Tibial artery (tissue), 4 donors: ENCODE data around the gene ZNF90.
"Not testable (repeated sequence)": the region's sequence is repeated elsewhere in the genome, so short reads cannot be mapped to it uniquely, and the experiment has no call there.

Experiments
- DNase-seq, 2 donors: peaks; one replicate each; pipeline ENCODE4 v3.0.0-alpha.2; 2019
- H3K27ac ChIP-seq, 2 donors: fragments of 200-600 bp; sonication (generic) in 1 of 2; 1 replicate in 1 of 2; 2 replicates in 1 of 2; pipeline ENCODE4 v1.5.1; 2018 to 2019; ENCODE audit warnings: mild to moderate bottlenecking in 1 of 2
- H3K27me3 ChIP-seq, 2 donors: fragments of 200-600 bp; sonication (generic) in 1 of 2; one replicate each; pipeline versions ENCODE4 v1.5.1 to v1.6.0; 2016 to 2019
- H3K36me3 ChIP-seq, 3 donors: fragments of 200-600 bp; sonication (generic) in 2 of 3; one replicate each; pipeline ENCODE4 v1.5.1; 2016 to 2019; ENCODE audit warnings: mild to moderate bottlenecking in 2 of 3
- H3K4me1 ChIP-seq, 4 donors: fragments of 200-600 bp; sonication (generic) in 2 of 4; 1 replicate in 3 of 4; 2 replicates in 1 of 4; pipeline ENCODE4 v1.5.1; 2016 to 2019
- H3K4me3 ChIP-seq, 2 donors: fragments of 200-600 bp; sonication (generic) in 1 of 2; 1 replicate in 1 of 2; 2 replicates in 1 of 2; pipeline ENCODE4 v1.5.1; 2018 to 2019; ENCODE audit warnings: mild to moderate bottlenecking in 2 of 2
- H3K9me3 ChIP-seq, 3 donors: fragments of 200-600 bp; sonication (generic) in 1 of 3; one replicate each; pipeline ENCODE4 v1.5.1; 2016 to 2019
- CTCF ChIP-seq, 2 experiments: fragments of 200-600 bp in 1 of 2; fragments of 450-650 bp in 1 of 2; IDR thresholded peaks; one replicate each; pipeline ENCODE4 v1.5.1; 2017 to 2019; ENCODE audit warnings: antibody characterized with exemption in 2 of 2, mild to moderate bottlenecking in 1 of 2, moderate library complexity in 1 of 2
- intact Hi-C: fragments of 100-400 bp; cut with DNase I; formaldehyde crosslinking; loops from one replicate; pipeline ENCODE4 v1.15.0; 2023; ENCODE audit warnings: low total_unique reads

The ZNF90 gene

DNA sequence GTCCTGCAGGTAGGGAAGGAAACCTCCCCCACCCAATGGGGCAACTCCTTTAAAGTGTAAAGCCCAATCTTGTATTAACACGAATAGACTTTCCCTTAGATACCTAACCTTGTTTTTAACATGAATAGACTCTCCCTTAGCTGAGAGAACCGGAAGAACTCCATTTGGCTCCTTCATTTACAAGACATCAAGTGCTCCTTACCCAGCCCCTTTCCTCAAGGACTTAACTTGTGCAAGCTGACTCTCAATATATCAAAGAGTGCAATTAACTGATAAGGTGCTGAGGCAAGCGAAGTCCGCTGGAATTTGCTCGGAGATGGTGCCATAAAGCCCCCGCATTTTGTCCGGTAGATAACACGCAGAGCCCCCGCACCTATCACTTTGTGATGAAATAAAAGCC is 9.9 kb upstream of the ZNF90 start:
- no peak overlapping the region for H3K27ac ChIP-seq
- intact Hi-C loops, result no loop called here
- no peak for TF ChIP-seq CTCF (IDR thresholded peaks at IDR 0.05)
- no peak for DNase-seq
- no peaks in the 10 kb centered on the region for H3K36me3 ChIP-seq
- H3K4me3 ChIP-seq, result no peak overlapping the region
- no peaks in the 10 kb centered on the region for H3K9me3 ChIP-seq
- H3K27me3 ChIP-seq, result peaks cover 0 to 2% of the 10 kb centered on the region in 2 donors
- no peaks in the 10 kb centered on the region for H3K4me1 ChIP-seq

GRCh38 chr19:20068559-20068958 is 9.2 kb upstream of the ZNF90 start:
- DNase-seq, H3K4me1 ChIP-seq, H3K9me3 ChIP-seq, H3K36me3 ChIP-seq, intact Hi-C loops, H3K27me3 ChIP-seq, H3K27ac ChIP-seq, H3K4me3 ChIP-seq: not testable (repeated sequence)

GRCh38 chr19:20070691-20071090 is 7.1 kb upstream of the ZNF90 start:
- Histone ChIP-seq H3K27ac (no peak overlapping the region), H3K4me1 (no peaks in the 10 kb centered on the region), H3K4me3 (no peak overlapping the region), H3K36me3 (no peaks in the 10 kb centered on the region), H3K27me3 (peaks cover 0 to 2% of the 10 kb centered on the region in 2 donors), H3K9me3 (no peaks in the 10 kb centered on the region)
- intact Hi-C loops, result no loop called here
- DNase-seq, result no peak
- TF ChIP-seq CTCF (IDR thresholded peaks at IDR 0.05), result no peak

DNA sequence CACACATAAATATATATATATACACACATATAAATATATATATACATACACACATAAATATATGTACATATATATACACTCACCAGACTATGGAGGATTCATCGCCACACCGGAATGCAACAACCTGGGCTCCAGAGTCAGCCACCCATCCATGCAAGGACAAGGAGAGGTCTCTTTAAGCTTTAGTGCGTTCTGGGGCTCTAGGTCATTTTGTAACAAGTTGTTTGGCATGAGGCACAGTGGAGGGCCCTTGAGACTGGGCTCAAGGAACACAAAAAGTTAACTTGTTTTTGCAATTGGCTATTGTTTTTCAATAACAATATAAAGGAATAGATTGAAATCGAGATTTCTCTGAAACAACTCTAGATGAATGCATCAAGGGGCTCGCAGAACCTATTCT is 4.9 kb upstream of the ZNF90 start:
- H3K4me3 ChIP-seq, result no peak overlapping the region
- H3K27ac ChIP-seq, result no peak overlapping the region
- no peak for TF ChIP-seq CTCF (IDR thresholded peaks at IDR 0.05)
- no peaks in the 10 kb centered on the region for H3K36me3 ChIP-seq
- peaks cover 0 to 2% of the 10 kb centered on the region in 2 donors for H3K27me3 ChIP-seq
- intact Hi-C loops, result no loop called here
- H3K9me3 ChIP-seq, result no peaks in the 10 kb centered on the region
- no peak for DNase-seq
- no peaks in the 10 kb centered on the region for H3K4me1 ChIP-seq

- DNase-seq, result peak; percentile 32 to 71
- H3K27me3 ChIP-seq, result no peaks in the 10 kb centered on the region
- peak overlapping the region; percentile 32 to 38 for H3K27ac ChIP-seq
- H3K9me3 ChIP-seq, result no peaks in the 10 kb centered on the region
- intact Hi-C loops, result no loop called here
- H3K4me3 ChIP-seq, result peak overlapping the region; percentile 49 to 62
- peaks cover 0 to 17% (median 5%) of the 10 kb centered on the region in 4 donors for H3K4me1 ChIP-seq
- no peaks in the 10 kb centered on the region for H3K36me3 ChIP-seq
- TF ChIP-seq CTCF (IDR thresholded peaks at IDR 0.05), result no peak
Observed at GRCh38 chr19:20078581-20079031, 806 bp downstream of the ZNF90 start.

DNA sequence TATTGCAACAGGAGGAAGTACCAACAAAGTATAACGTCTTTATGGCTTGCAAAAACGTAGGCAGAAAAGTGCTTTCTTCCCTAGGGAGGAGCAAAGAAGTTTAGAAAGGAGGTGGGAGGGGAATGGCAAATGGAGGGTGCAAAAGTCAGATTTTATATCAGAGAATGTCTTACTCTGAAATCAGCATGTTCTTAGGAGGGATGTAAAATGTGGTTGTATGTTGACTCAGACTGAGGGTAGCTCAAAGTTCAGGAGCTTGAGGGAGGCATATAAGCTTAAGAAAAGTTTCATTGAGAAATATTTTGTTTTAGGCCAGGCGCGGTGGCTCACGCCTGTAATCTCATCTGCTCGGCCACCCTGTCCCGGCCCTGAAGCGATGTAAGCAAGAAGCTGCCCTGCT is 1.7 kb downstream of the ZNF90 start:
- H3K4me3 ChIP-seq, result no peak overlapping the region
- no peaks in the 10 kb centered on the region for H3K36me3 ChIP-seq
- intact Hi-C loops, result no loop called here
- no peak for TF ChIP-seq CTCF (IDR thresholded peaks at IDR 0.05)
- H3K4me1 ChIP-seq, result peaks cover 0 to 17% (median 5%) of the 10 kb centered on the region in 4 donors
- no peaks in the 10 kb centered on the region for H3K9me3 ChIP-seq
- no peaks in the 10 kb centered on the region for H3K27me3 ChIP-seq
- DNase-seq, result no peak
- no peak overlapping the region for H3K27ac ChIP-seq
